ENCODE data around the gene HCFC1. TPM values are rescaled to one million over a fixed set of nuclear protein-coding genes. Genes with fewer than 3 reads are reported as not detected.

The HCFC1 gene
- total RNA-seq, 1 donor from 2014 or later = 61.2 TPM

GRCh38 chrX:154019061-154019621 lies 47.5 kb upstream of the HCFC1 start:
- Mint-ChIP-seq H3K9me3 (ENCODE audit: unreplicated experiment) (no peaks in the 10 kb centered on the region), H3K27ac (ENCODE audit: unreplicated experiment) (no peak overlapping the region)
- H3K27ac ChIP-seq (ENCODE audit: low read depth, low read length) = peak overlapping the region; percentile 58

GRCh38 chrX:154018518-154019060 lies 47.0 kb upstream of the HCFC1 start:
- no peaks in the 10 kb centered on the region for H3K36me3 Mint-ChIP-seq (ENCODE audit: low read depth, unreplicated experiment)

More at GRCh38 chrX:154019061-154019621, 47.5 kb upstream of the HCFC1 start:
- Mint-ChIP-seq H3K4me3 (ENCODE audit: unreplicated experiment) (peak overlapping the region; percentile 87), H3K4me1 (ENCODE audit: low read depth, unreplicated experiment) (peaks cover 16% of the 10 kb centered on the region), H3K27me3 (ENCODE audit: low read depth, unreplicated experiment) (no peaks in the 10 kb centered on the region), H3K36me3 (ENCODE audit: low read depth, unreplicated experiment) (no peaks in the 10 kb centered on the region)
- Histone ChIP-seq H3K27me3 (ENCODE audit: insufficient read depth, low read length) (no peaks in the 10 kb centered on the region), H3K9me3 (ENCODE audit: insufficient read depth, low read depth, low read length) (no peaks in the 10 kb centered on the region), H3K9ac (ENCODE audit: low read length) (peak overlapping the region; percentile 82), H3K36me3 (ENCODE audit: insufficient read depth, low read length) (peaks cover 2% of the 10 kb centered on the region), H3K4me2 (ENCODE audit: low read length) (peak overlapping the region; percentile 90), H3K79me2 (ENCODE audit: insufficient read depth, low read length) (peaks cover 35% of the 10 kb centered on the region), H3K4me3 (ENCODE audit: insufficient read depth, low read depth, low read length) (peak overlapping the region; percentile 64), H2AFZ (ENCODE audit: low read depth, low read length) (no peak overlapping the region), H3K4me1 (ENCODE audit: insufficient read depth, low read length) (peaks cover 20% of the 10 kb centered on the region), H4K20me1 (ENCODE audit: insufficient read depth, low read length) (no peaks in the 10 kb centered on the region)
- DNase-seq (ENCODE audit: low read depth) = no peak
- no peak for FAIRE-seq
- TF ChIP-seq EZH2 (IDR thresholded peaks at IDR 0.05; ENCODE audit: insufficient read depth, low read length) (no peak), CTCF (IDR thresholded peaks at IDR 0.05; ENCODE audit: insufficient read depth, low read depth, low read length) (no peak)

More at GRCh38 chrX:154018518-154019060, 47.0 kb upstream of the HCFC1 start:
- Histone ChIP-seq H3K27me3 (ENCODE audit: insufficient read depth, low read length) (no peaks in the 10 kb centered on the region), H3K4me2 (ENCODE audit: low read length) (peak overlapping the region; percentile 90), H3K9me3 (ENCODE audit: insufficient read depth, low read depth, low read length) (no peaks in the 10 kb centered on the region), H3K36me3 (ENCODE audit: insufficient read depth, low read length) (peaks cover 2% of the 10 kb centered on the region), H3K4me1 (ENCODE audit: insufficient read depth, low read length) (peaks cover 20% of the 10 kb centered on the region), H3K79me2 (ENCODE audit: insufficient read depth, low read length) (peaks cover 35% of the 10 kb centered on the region), H4K20me1 (ENCODE audit: insufficient read depth, low read length) (peaks cover under 1% of the 10 kb centered on the region), H3K9ac (ENCODE audit: low read length) (peak overlapping the region; percentile 82), H3K27ac (ENCODE audit: low read depth, low read length) (peak overlapping the region; percentile 58), H3K4me3 (ENCODE audit: insufficient read depth, low read depth, low read length) (peak overlapping the region; percentile 64), H2AFZ (ENCODE audit: low read depth, low read length) (no peak overlapping the region)
- TF ChIP-seq CTCF (IDR thresholded peaks at IDR 0.05; ENCODE audit: insufficient read depth, low read depth, low read length) (no peak), EZH2 (IDR thresholded peaks at IDR 0.05; ENCODE audit: insufficient read depth, low read length) (no peak)
- Mint-ChIP-seq H3K4me3 (ENCODE audit: unreplicated experiment) (peak overlapping the region; percentile 87), H3K4me1 (ENCODE audit: low read depth, unreplicated experiment) (peaks cover 16% of the 10 kb centered on the region), H3K27ac (ENCODE audit: unreplicated experiment) (no peak overlapping the region), H3K27me3 (ENCODE audit: low read depth, unreplicated experiment) (no peaks in the 10 kb centered on the region), H3K9me3 (ENCODE audit: unreplicated experiment) (no peaks in the 10 kb centered on the region)
- DNase-seq (ENCODE audit: low read depth) = no peak
- peak; percentile 80 for FAIRE-seq
